ENCODE results near the gene QRICH1. TPM values are rescaled to one million over a fixed set of nuclear protein-coding genes. Genes with fewer than 3 reads are reported as not detected.

Gene QRICH1
- polyA plus RNA-seq, 4 donors = 77.5 to 97.9 (median 82.8) TPM

GRCh38 chr3:49005303-49005680 is 88.6 kb downstream of the QRICH1 start:
- no peak for DNase-seq (ENCODE audit: low read depth in 4 of 4, low spot score in 2 of 4)

GRCh38 chr3:49004352-49005302 is 89.2 kb downstream of the QRICH1 start:
- no peak for DNase-seq (ENCODE audit: low read depth in 4 of 4, low spot score in 2 of 4)

GRCh38 chr3:49001155-49001554 is 92.7 kb downstream of the QRICH1 start:
- DNase-seq (ENCODE audit: low read depth in 4 of 4, low spot score in 2 of 4) = no peak

- no peak for DNase-seq (ENCODE audit: low read depth in 4 of 4, low spot score in 2 of 4)
These were observed 94.6 kb downstream of the QRICH1 start for GRCh38 chr3:48999085-48999858.

- DNase-seq (ENCODE audit: low read depth in 4 of 4, low spot score in 2 of 4) = no peak
These were observed 95.9 kb downstream of the QRICH1 start for GRCh38 chr3:48997714-48998637.

- DNase-seq (ENCODE audit: low read depth in 4 of 4, low spot score in 2 of 4) = no peak
These were observed 96.7 kb downstream of the QRICH1 start for GRCh38 chr3:48997102-48997635.

- no peak for DNase-seq (ENCODE audit: low read depth in 4 of 4, low spot score in 2 of 4)
These were observed 97.2 kb downstream of the QRICH1 start for GRCh38 chr3:48996640-48997039.

GRCh38 chr3:48993834-48994233 is 100.0 kb downstream of the QRICH1 start:
- DNase-seq (ENCODE audit: low read depth in 4 of 4, low spot score in 2 of 4) = no peak

GRCh38 chr3:48991851-48992545 is 101.9 kb downstream of the QRICH1 start:
- DNase-seq (ENCODE audit: low read depth in 4 of 4, low spot score in 2 of 4) = no peak

- no peak for DNase-seq (ENCODE audit: low read depth in 4 of 4, low spot score in 2 of 4)
These were observed 103.0 kb downstream of the QRICH1 start for GRCh38 chr3:48990636-48991469.

GRCh38 chr3:48989796-48990635 is 103.9 kb downstream of the QRICH1 start, which contains the start of gene P4HTM:
Gene P4HTM, plus strand, starts transcription at chr3:48990241. Its CDS starts 16 bp downstream, at chr3:48990257.
- DNase-seq (ENCODE audit: low read depth in 4 of 4, low spot score in 2 of 4) = peak in 2 of 4 donors; percentile 81 to 85

- DNase-seq (ENCODE audit: low read depth in 4 of 4, low spot score in 2 of 4) = no peak
These were observed 104.6 kb downstream of the QRICH1 start for GRCh38 chr3:48989126-48989795.

GRCh38 chr3:48985831-48986376 is 108.0 kb downstream of the QRICH1 start:
- no peak for DNase-seq (ENCODE audit: low read depth in 4 of 4, low spot score in 2 of 4)

GRCh38 chr3:48984663-48985062 is 109.2 kb downstream of the QRICH1 start:
- DNase-seq (ENCODE audit: low read depth in 4 of 4, low spot score in 2 of 4) = no peak

- DNase-seq (ENCODE audit: low read depth in 4 of 4, low spot score in 2 of 4) = no peak
These were observed 110.8 kb downstream of the QRICH1 start for GRCh38 chr3:48983096-48983495.

- DNase-seq (ENCODE audit: low read depth in 4 of 4, low spot score in 2 of 4) = no peak
These were observed 111.2 kb downstream of the QRICH1 start for GRCh38 chr3:48982686-48983085.

GRCh38 chr3:48982016-48982415 is 111.9 kb downstream of the QRICH1 start:
- no peak for DNase-seq (ENCODE audit: low read depth in 4 of 4, low spot score in 2 of 4)
